ENCODE measurements around the gene RAP1GAP. TPM values are rescaled to one million over a fixed set of nuclear protein-coding genes. Genes with fewer than 3 reads are reported as not detected.
"Not testable (repeated sequence)": the region's sequence is repeated elsewhere in the genome, so short reads cannot be mapped to it uniquely, and the experiment has no call there.

The RAP1GAP gene
- total RNA-seq, 8 experiments from 2014 or later: 0.31 to 22.8 (median 11.3) TPM

GRCh38 chr1:21637514-21637913 lies 31.6 kb downstream of the RAP1GAP start:
- Histone ChIP-seq H3K4me3 (no peak overlapping the region), H3K4me1 (replicated peaks in 1 of 2) (peaks cover 18 to 22% of the 10 kb centered on the region in 2 donors), H3K27ac (no peak overlapping the region)
- 71 to 100% (median 89%) methylated on average over 3 to 6 of the region's 6 CpGs; no CpG with 5 or more reads in 1 of the 10 experiments for WGBS, 10 experiments
- no peak for ATAC-seq (replicated peaks in 6 of 8)
- in situ Hi-C loops (cut with MboI; ENCODE audit: low pct_unique_long_range_greater_than_20kb in 2 of 9, low sequenced_read_pairs in 9 of 9, unreplicated experiment in 9 of 9): loop anchor here in 1 of 9 experiments (25.0 kb wide), 1 partner anchor 400 kb away; no protein-coding TSS in a partner anchor

- ATAC-seq (replicated peaks in 6 of 8): no peak
- WGBS, 10 experiments: 95 to 100% (median 100%) methylated on average over 1 to 2 of the region's 2 CpGs; no CpG with 5 or more reads in 6 of the 10 experiments
- Histone ChIP-seq H3K4me3 (no peak overlapping the region), H3K4me1 (replicated peaks in 1 of 2) (peaks cover 18 to 27% of the 10 kb centered on the region in 2 donors), H3K27ac (no peak overlapping the region)
- in situ Hi-C loops (cut with MboI; ENCODE audit: low pct_unique_long_range_greater_than_20kb in 2 of 9, low sequenced_read_pairs in 9 of 9, unreplicated experiment in 9 of 9): loop anchor here in 1 of 9 experiments (25.0 kb wide), 1 partner anchor 399 kb away; no protein-coding TSS in a partner anchor
These were observed 33.1 kb downstream of the RAP1GAP start for GRCh38 chr1:21636029-21636428.

GRCh38 chr1:21634806-21635535 lies 34.2 kb downstream of the RAP1GAP start:
- H3K4me1 ChIP-seq (replicated peaks in 1 of 2): peaks cover 12 to 22% of the 10 kb centered on the region in 2 donors
- H3K27ac ChIP-seq: no peak overlapping the region
- 33 to 67% (median 49%) methylated on average over 1 to 11 of the region's 12 CpGs; no CpG with 5 or more reads in 4 of the 10 experiments for WGBS, 10 experiments
- in situ Hi-C loops (cut with MboI; ENCODE audit: low pct_unique_long_range_greater_than_20kb in 2 of 9, low sequenced_read_pairs in 9 of 9, unreplicated experiment in 9 of 9): loop anchor here in 1 of 9 experiments (25.0 kb wide), 1 partner anchor 398 kb away; no protein-coding TSS in a partner anchor
- no peak for ATAC-seq (replicated peaks in 6 of 8)
- no peak overlapping the region for H3K4me3 ChIP-seq

- no peak overlapping the region for H3K4me3 ChIP-seq
- no peak for ATAC-seq (replicated peaks in 6 of 8)
- H3K4me1 ChIP-seq (replicated peaks in 1 of 2): peaks cover 6 to 15% of the 10 kb centered on the region in 2 donors
- WGBS, 10 experiments: 46 to 86% (median 82%) methylated on average over 4 to 10 of the region's 18 CpGs; no CpG with 5 or more reads in 6 of the 10 experiments
- no peak overlapping the region for H3K27ac ChIP-seq
- in situ Hi-C loops (cut with MboI; ENCODE audit: low pct_unique_long_range_greater_than_20kb in 2 of 9, low sequenced_read_pairs in 9 of 9, unreplicated experiment in 9 of 9): loop anchor here in 1 of 9 experiments (25.0 kb wide), 1 partner anchor 397 kb away; no protein-coding TSS in a partner anchor
These were observed 35.0 kb downstream of the RAP1GAP start for GRCh38 chr1:21633992-21634805.

- ATAC-seq (replicated peaks in 6 of 8): peak in 3 of 8 experiments; percentile 7 to 21 (median 13)
- H3K27ac ChIP-seq: no peak overlapping the region
- in situ Hi-C loops (cut with MboI; ENCODE audit: low pct_unique_long_range_greater_than_20kb in 2 of 9, low sequenced_read_pairs in 9 of 9, unreplicated experiment in 9 of 9): loop anchor here in 1 of 9 experiments (25.0 kb wide), 1 partner anchor 396 kb away; no protein-coding TSS in a partner anchor
- H3K4me1 ChIP-seq (replicated peaks in 1 of 2): peaks cover 0 to 9% of the 10 kb centered on the region in 2 donors
- WGBS, 10 experiments: 86 to 93% (median 88%) methylated on average over 2 to 6 of the region's 7 CpGs; no CpG with 5 or more reads in 7 of the 10 experiments
- no peak overlapping the region for H3K4me3 ChIP-seq
These were observed 35.9 kb downstream of the RAP1GAP start for GRCh38 chr1:21633141-21633755.

DNA sequence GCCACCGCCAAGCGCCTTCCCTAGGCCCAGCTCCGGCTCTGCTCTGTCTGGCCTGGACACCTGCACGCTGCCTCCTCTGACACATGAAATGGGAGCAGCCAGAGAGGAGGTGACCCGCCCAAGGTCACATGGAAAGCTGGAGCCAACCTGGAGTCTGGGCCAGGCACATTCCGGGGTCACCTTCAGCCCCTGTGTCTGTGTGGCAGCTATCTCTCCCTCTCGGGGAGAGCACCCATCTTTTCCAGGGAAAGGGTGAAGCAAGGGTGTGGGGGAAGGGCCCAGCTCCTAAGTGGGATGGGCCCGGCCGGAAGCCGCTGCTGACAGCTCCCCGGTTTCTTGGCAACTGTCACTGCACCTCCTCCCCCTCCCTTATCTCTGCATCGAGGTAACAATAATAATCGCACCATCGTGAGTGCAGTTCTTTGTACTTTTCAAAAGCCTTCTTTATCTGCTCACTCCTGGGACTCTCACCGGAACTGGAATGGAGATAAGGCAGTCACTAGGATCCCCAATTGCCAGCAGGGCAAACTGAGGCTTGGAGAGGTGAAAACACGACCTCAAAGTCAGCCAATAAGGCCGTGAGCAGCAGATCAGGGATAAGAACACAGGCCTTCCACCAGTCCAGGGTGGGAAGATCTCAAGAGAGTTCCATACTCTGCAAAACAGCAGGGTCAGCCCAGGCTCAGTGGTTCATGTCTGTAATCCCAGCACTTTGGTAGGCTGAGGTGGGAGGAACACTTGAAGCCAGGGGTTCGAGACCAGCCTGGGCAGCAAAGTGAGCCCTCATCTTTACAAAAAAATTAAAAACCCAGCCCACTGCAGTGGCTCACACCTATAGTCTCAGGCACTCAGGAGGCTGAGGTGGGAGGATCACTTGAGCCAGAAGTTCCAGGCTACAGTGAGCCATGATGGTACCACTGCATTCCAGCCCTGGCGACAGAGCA lies 36.9 kb downstream of the RAP1GAP start:
- ATAC-seq (replicated peaks in 6 of 8): peak in 4 of 8 experiments; percentile 39 to 47 (median 42)
- in situ Hi-C loops (cut with MboI; ENCODE audit: low pct_unique_long_range_greater_than_20kb in 2 of 9, low sequenced_read_pairs in 9 of 9, unreplicated experiment in 9 of 9): loop anchor here in 1 of 9 experiments (25.0 kb wide), 1 partner anchor 395 kb away; no protein-coding TSS in a partner anchor
- no peak overlapping the region for H3K27ac ChIP-seq
- H3K4me3 ChIP-seq: no peak overlapping the region
- 0 to 81% (median 55%) methylated on average over 1 to 16 of the region's 19 CpGs; no CpG with 5 or more reads in 3 of the 10 experiments for WGBS, 10 experiments
- H3K4me1 ChIP-seq (replicated peaks in 1 of 2): peaks cover 0 to 9% of the 10 kb centered on the region in 2 donors

DNA sequence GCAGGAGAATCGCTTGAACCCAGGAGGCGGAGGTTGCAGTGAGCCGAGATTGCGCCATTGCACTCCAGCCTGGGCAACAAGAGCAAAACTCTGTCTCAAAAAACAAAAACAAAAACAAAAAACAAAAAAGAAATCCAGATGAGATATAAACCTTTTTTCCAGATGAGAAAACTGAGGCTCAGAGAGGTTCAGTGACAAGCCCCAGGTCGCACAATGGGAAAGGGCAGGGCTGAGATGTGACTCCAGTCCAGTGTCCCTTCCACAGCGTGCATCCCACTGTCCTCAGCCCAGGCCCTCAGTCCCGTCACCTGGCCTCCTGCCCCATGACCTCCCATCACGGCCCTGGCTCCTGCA lies 37.6 kb downstream of the RAP1GAP start:
- WGBS, 10 experiments: 43 to 100% (median 85%) methylated on average over 1 to 7 of the region's 8 CpGs; no CpG with 5 or more reads in 3 of the 10 experiments
- not testable (repeated sequence) for H3K4me1 ChIP-seq (replicated peaks in 1 of 2); H3K27ac ChIP-seq; H3K4me3 ChIP-seq; ATAC-seq (replicated peaks in 6 of 8)
- in situ Hi-C loops (cut with MboI; ENCODE audit: low pct_unique_long_range_greater_than_20kb in 2 of 9, low sequenced_read_pairs in 9 of 9, unreplicated experiment in 9 of 9): loop anchor here in 1 of 9 experiments (25.0 kb wide), 1 partner anchor 394 kb away; no protein-coding TSS in a partner anchor

DNA sequence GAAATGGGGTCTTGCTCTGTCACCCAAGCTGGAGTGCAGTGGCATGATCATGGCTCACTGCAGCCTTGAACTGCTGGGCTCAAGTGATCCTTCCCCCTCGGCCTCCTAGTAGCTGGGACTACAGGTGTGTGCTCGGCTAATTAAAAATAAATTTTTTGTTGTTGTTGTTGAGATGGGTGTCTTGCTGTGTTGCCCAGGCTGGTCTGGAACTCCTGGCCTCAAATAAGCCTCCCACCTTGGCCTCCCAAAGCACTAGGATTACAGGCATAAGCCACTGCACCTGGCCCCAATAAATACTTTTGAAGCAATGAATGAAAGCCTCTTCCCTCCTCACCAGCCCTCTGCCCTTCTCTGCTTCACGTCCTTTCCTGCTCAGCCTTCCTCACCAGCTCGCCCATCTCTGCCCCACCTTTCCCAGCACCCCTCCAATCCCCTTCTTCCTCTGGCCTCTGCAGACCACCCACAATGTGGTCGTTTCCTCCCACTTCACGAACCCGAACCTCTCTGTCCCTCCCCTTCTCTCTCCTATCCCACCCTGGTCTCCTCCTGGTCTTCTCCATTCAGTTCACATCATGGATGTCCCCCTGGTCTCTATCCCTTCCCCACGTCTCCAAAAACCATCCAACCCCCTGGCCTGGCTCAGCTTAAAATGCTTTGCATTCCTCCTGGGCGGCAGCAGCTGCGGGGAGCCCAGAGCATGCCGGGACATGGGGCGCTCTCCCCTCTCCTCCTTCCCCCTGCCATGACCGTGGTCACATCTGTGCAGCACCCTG lies 38.4 kb downstream of the RAP1GAP start:
- ATAC-seq (replicated peaks in 6 of 8): no peak
- in situ Hi-C loops (cut with MboI; ENCODE audit: low pct_unique_long_range_greater_than_20kb in 2 of 9, low sequenced_read_pairs in 9 of 9, unreplicated experiment in 9 of 9): loop anchor here in 1 of 9 experiments (25.0 kb wide), 1 partner anchor 393 kb away; no protein-coding TSS in a partner anchor
- H3K4me3 ChIP-seq: no peak overlapping the region
- H3K27ac ChIP-seq: no peak overlapping the region
- 8 to 83% (median 35%) methylated on average over 2 to 7 of the region's 13 CpGs; no CpG with 5 or more reads in 5 of the 10 experiments for WGBS, 10 experiments
- H3K4me1 ChIP-seq (replicated peaks in 1 of 2): peaks cover 0 to 9% of the 10 kb centered on the region in 2 donors

DNA sequence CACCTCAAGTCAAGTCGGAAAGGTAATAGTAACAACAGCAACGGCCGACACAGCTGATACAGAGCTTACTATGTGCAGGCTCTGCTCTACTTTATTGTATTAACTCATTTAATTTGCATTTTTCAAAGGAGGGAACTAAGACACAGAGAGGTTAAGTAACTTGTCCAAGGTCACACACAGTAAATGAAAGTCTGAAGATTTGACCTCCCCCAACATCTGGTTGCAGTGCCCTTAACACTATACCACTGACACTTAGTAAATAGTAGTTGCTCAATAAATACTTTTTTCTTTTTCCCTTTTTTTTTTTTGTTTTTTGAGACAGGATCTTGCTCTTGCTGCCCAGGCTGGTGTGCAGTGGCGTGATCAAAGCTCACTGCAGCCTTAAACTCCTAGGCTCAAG lies 39.2 kb downstream of the RAP1GAP start:
- Histone ChIP-seq H3K4me1 (replicated peaks in 1 of 2) (peaks cover 0 to 9% of the 10 kb centered on the region in 2 donors), H3K4me3 (no peak overlapping the region), H3K27ac (no peak overlapping the region)
- in situ Hi-C loops (cut with MboI; ENCODE audit: low pct_unique_long_range_greater_than_20kb in 2 of 9, low sequenced_read_pairs in 9 of 9, unreplicated experiment in 9 of 9): loop anchor here in 1 of 9 experiments (25.0 kb wide), 1 partner anchor 393 kb away; no protein-coding TSS in a partner anchor
- no peak for ATAC-seq (replicated peaks in 6 of 8)
- WGBS, 10 experiments: 60 to 100% (median 92%) methylated on average over 1 to 4 of the region's 4 CpGs; no CpG with 5 or more reads in 3 of the 10 experiments

DNA sequence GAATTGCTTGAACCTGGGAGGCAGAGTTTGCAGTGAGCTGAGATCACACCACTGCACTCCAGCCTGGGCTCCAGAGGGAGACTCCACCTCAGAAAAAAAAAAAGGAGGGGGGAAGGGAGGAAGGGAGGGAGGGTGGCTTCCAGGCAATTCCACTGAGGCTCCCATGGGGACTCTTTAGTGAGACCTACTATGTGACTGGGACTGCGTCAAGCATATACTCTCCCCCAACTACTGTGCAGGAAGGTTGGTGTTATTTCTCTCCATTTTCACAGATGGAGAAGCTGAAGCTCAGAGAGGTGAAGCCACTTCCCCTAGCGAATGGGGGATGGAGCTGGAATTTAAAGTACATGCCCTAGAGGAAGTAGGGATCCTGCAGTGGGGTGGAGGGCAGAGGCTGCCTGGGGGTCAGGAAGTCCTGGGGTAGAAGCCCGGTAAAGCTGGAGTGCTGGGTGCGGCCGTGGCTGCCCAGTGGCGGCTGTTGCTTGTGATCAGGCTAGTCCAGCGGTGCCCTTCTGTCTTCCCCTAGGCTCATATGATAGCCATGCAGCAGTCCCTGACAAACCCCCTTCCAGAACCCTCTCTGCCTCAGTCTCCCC lies 40.3 kb downstream of the RAP1GAP start:
- ATAC-seq (replicated peaks in 6 of 8): no peak
- Histone ChIP-seq H3K4me1 (replicated peaks in 1 of 2) (peaks cover 0 to 9% of the 10 kb centered on the region in 2 donors), H3K4me3 (no peak overlapping the region), H3K27ac (no peak overlapping the region)
- WGBS, 10 experiments: 66 to 100% (median 80%) methylated on average over 1 to 7 of the region's 7 CpGs; no CpG with 5 or more reads in 5 of the 10 experiments
- in situ Hi-C loops (cut with MboI; ENCODE audit: low pct_unique_long_range_greater_than_20kb in 2 of 9, low sequenced_read_pairs in 9 of 9, unreplicated experiment in 9 of 9): loop anchor here in 1 of 9 experiments (25.0 kb wide), 1 partner anchor 392 kb away; no protein-coding TSS in a partner anchor
